Lower lobe of right lung (tissue), 2 donors: ENCODE measurements around the gene UNC45A. TPM values are rescaled to one million over a fixed set of nuclear protein-coding genes. Genes with fewer than 3 reads are reported as not detected.

Experiments
- ATAC-seq, 2 donors: fragments of 200-7000 bp; cut with Tn5 transposase; one replicate each; pipeline ENCODE4 v1.9.1; 2020 to 2022; ENCODE audit warnings: mild to moderate bottlenecking in 2 of 2, moderate library complexity in 2 of 2
- DNase-seq: peaks from one replicate; pipeline ENCODE4 v3.0.0-alpha.2; 2020
- H3K27ac ChIP-seq: fragments of 200-600 bp; one replicate; pipeline ENCODE4 v1.8.0; 2022
- H3K27me3 ChIP-seq: fragments of 200-600 bp; one replicate; pipeline ENCODE4 v1.8.0; 2022; ENCODE audit warnings: low read depth
- H3K36me3 ChIP-seq: fragments of 200-600 bp; one replicate; pipeline ENCODE4 v1.8.0; 2022; ENCODE audit warnings: mild to moderate bottlenecking
- H3K4me1 ChIP-seq: fragments of 200-600 bp; one replicate; pipeline ENCODE4 v1.8.0; 2022
- H3K4me3 ChIP-seq: fragments of 200-600 bp; one replicate; pipeline ENCODE4 v1.8.0; 2022; ENCODE audit warnings: mild to moderate bottlenecking
- H3K9me3 ChIP-seq: fragments of 200-600 bp; one replicate; pipeline ENCODE4 v1.8.0; 2022
- intact Hi-C: fragments of 100-400 bp; cut with DNase I; formaldehyde crosslinking; loops from one replicate; pipeline ENCODE4 v1.11.0; 2022
- total RNA-seq: library from RNA; stranded (reverse); fragmentation: NEBNext Ultra II Directional; extraction: Animal tissue kit (Norgen Biotek cat#: 25700); gene quantifications from one replicate; pipeline ENCODE4 v1.2.1, GENCODE V29; 2021
- TF ChIP-seq, protein P1 (sequence below): fragments of 200-600 bp; IDR thresholded peaks from one replicate; pipeline ENCODE4 v1.8.0; 2022; ENCODE audit warnings: antibody characterized with exemption, mild to moderate bottlenecking
- donor health status: DM: no; HTN: yes; CAD: no; lungs with severe emphysema.

The UNC45A gene
- total RNA-seq, 1 donor from 2014 or later: 50.4 TPM

DNA sequence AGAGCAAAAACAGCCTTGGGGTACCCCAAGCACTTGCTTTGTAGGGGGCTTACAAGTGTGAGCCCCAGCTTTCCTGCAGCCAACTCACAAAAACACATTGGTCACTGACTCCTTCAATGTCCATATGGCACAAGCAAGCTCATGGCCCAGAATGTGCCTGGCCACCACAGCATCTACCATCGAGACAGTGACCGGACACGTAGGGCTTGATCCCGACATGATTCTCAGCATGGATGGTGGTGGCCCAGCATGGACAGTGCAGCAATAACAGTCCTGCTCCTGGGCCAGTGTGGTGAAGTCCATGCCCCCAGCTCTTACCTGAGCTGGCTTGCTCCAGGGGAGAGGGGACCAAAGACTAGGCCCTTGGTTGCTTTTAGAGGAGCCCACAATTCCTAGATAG lies 6.0 kb downstream of the UNC45A start:
- H3K27me3 ChIP-seq: no peaks in the 10 kb centered on the region
- peaks cover 87% of the 10 kb centered on the region for H3K36me3 ChIP-seq
- TF ChIP-seq, protein P1, sequence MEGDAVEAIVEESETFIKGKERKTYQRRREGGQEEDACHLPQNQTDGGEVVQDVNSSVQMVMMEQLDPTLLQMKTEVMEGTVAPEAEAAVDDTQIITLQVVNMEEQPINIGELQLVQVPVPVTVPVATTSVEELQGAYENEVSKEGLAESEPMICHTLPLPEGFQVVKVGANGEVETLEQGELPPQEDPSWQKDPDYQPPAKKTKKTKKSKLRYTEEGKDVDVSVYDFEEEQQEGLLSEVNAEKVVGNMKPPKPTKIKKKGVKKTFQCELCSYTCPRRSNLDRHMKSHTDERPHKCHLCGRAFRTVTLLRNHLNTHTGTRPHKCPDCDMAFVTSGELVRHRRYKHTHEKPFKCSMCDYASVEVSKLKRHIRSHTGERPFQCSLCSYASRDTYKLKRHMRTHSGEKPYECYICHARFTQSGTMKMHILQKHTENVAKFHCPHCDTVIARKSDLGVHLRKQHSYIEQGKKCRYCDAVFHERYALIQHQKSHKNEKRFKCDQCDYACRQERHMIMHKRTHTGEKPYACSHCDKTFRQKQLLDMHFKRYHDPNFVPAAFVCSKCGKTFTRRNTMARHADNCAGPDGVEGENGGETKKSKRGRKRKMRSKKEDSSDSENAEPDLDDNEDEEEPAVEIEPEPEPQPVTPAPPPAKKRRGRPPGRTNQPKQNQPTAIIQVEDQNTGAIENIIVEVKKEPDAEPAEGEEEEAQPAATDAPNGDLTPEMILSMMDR: no peak
- no peak for DNase-seq
- H3K4me1 ChIP-seq: peaks cover 8% of the 10 kb centered on the region
- intact Hi-C loops: no loop called here
- H3K4me3 ChIP-seq: no peak overlapping the region
- ATAC-seq: no peak
- H3K9me3 ChIP-seq: no peaks in the 10 kb centered on the region
- no peak overlapping the region for H3K27ac ChIP-seq

DNA sequence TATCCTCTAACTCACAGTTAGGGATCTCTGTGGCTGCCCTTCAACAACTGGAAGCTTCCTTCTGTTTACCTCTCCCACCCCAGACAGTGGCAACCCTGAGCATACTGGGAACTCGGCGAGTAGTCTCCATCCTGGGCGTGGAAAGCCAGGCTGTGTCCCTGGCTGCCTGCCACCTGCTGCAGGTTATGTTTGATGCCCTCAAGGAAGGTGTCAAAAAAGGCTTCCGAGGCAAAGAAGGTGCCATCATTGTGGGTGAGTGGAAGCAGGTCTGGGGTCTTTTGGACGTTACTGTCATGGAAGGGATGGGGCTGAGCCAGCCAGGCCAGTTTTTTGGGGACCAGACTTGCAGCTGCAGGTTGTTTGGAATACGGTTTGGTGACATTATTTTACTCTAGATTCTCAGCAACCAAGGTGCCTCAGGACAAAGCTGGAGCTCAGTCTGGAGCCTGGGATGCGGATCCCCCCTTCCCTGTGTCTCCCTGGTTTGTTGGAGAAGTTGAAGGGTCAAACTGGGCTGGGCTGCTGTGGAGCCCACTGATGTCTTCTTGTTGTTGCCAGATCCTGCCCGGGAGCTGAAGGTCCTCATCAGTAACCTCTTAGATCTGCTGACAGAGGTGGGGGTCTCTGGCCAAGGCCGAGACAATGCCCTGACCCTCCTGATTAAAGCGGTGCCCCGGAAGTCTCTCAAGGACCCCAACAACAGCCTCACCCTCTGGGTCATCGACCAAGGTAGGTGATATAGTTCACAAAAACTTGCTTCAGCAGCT lies 7.5 kb downstream of the UNC45A start:
- TF ChIP-seq, protein P1: no peak
- DNase-seq (no peak), ATAC-seq (no peak)
- peaks cover 99% of the 10 kb centered on the region for H3K36me3 ChIP-seq
- no peaks in the 10 kb centered on the region for H3K27me3 ChIP-seq
- H3K4me1 ChIP-seq: no peaks in the 10 kb centered on the region
- intact Hi-C loops: no loop called here
- H3K4me3 ChIP-seq: no peak overlapping the region
- H3K27ac ChIP-seq: no peak overlapping the region
- H3K9me3 ChIP-seq: no peaks in the 10 kb centered on the region

DNA sequence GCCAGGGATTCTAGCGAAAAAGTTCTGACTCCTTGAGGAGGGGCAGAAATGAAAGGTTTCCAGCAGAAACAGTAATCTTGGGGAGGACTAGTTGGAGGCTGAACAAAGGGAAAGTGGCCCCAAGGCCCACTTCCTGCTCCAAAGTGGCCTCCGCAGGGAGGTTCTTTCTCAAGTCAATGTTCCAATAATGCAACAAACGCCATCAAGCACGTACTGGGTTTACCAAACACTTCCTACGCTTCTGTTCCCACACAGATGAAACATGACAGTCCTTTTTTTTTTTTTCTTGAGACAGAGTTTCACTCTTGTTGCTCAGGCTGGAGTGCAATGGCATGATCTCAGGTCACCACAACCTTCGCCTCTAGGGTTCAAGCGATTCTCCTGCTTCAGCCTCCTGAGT lies 10.0 kb downstream of the UNC45A start:
- Histone ChIP-seq H3K4me3 (no peak overlapping the region), H3K36me3 (peaks cover 99% of the 10 kb centered on the region), H3K27me3 (no peaks in the 10 kb centered on the region), H3K4me1 (no peaks in the 10 kb centered on the region), H3K27ac (no peak overlapping the region), H3K9me3 (no peaks in the 10 kb centered on the region)
- ATAC-seq (no peak), DNase-seq (no peak)
- intact Hi-C loops: no loop called here
- TF ChIP-seq, protein P1: no peak

DNA sequence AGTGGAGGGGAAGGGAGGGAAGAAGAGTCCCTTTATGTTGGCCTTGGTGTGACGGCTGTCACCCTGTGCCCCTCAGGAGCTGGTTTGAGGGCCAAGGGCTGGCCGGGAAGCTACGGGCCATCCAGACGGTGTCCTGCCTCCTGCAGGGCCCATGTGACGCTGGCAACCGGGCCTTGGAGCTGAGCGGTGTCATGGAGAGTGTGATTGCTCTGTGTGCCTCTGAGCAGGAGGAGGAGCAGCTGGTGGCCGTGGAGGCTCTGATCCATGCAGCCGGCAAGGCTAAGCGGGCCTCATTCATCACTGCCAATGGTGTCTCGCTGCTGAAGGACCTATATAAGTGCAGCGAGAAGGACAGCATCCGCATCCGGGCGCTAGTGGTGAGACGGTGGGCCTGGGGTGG lies 11.5 kb downstream of the UNC45A start:
- peaks cover 99% of the 10 kb centered on the region for H3K36me3 ChIP-seq
- ATAC-seq (no peak), DNase-seq (no peak)
- H3K4me3 ChIP-seq: no peak overlapping the region
- TF ChIP-seq, protein P1: no peak
- H3K9me3 ChIP-seq: no peaks in the 10 kb centered on the region
- no peak overlapping the region for H3K27ac ChIP-seq
- intact Hi-C loops: no loop called here
- no peaks in the 10 kb centered on the region for H3K27me3 ChIP-seq
- H3K4me1 ChIP-seq: no peaks in the 10 kb centered on the region

DNA sequence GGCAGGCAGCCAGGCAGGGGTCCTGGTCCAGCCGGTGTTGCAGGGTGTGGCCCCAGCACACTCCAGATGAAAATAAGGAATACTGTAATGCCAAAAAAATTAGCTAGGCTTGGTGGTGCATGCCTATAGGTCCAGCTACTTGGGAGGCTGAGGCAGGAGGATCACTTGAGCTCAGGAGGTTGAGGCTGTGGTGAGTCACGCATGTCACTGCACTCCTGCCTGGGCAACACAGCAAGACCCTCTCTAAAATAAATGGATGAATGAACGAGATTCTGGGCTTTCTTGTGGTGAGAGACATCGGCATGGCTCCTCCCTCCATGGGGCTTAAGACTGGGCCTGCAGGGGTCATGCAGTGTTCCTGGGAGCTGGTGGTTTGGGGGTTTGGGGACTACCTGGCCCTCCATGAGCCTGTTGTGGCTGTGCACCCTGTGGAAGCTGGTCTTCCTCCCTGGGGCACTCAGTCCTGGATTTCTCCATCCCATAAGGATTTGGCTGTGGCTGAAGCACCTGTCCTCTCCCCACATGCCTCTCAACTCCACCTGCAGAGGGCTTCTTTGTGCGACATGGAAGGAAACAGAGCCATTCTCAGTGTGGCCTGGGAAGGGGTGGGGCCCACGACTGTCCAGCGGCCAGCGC lies 12.0 kb downstream of the UNC45A start:
- ATAC-seq: no peak
- Histone ChIP-seq H3K4me3 (no peak overlapping the region), H3K36me3 (peaks cover 99% of the 10 kb centered on the region), H3K9me3 (no peaks in the 10 kb centered on the region), H3K4me1 (no peaks in the 10 kb centered on the region), H3K27ac (no peak overlapping the region), H3K27me3 (no peaks in the 10 kb centered on the region)
- TF ChIP-seq, protein P1: no peak
- DNase-seq: no peak
- intact Hi-C loops: no loop called here
